ENCODE measurements around the gene KCTD6. TPM values are rescaled to one million over a fixed set of nuclear protein-coding genes. Genes with fewer than 3 reads are reported as not detected.

The KCTD6 gene
- polyA plus RNA-seq (4.9 to 7.6 TPM (median 5.3 TPM) in 3 replicates), polyA minus RNA-seq (1.2 to 4.5 TPM (median 3.0 TPM) in 3 replicates)
- 2.2 TPM for polyA plus RNA-seq (2011; ENCODE audit: low read depth)
- 3.6 and 5.6 TPM in 2 replicates for polyA plus RNA-seq (2011; cell fraction: cytosol; rRNA removed)
- polyA plus RNA-seq (2011; cell fraction: nucleus; rRNA removed) = 6.2 and 8.2 TPM in 2 replicates
- 2.8 and 3.6 TPM in 2 replicates for polyA plus RNA-seq (2012; ENCODE audit: low replicate concordance)
- 2.1 TPM for polyA minus RNA-seq (2011; cell fraction: cytosol; rRNA and poly(A)+ RNA removed)
- polyA minus RNA-seq (2011; cell fraction: nucleus; rRNA and poly(A)+ RNA removed) = 1.6 and 1.8 TPM in 2 replicates

DNA sequence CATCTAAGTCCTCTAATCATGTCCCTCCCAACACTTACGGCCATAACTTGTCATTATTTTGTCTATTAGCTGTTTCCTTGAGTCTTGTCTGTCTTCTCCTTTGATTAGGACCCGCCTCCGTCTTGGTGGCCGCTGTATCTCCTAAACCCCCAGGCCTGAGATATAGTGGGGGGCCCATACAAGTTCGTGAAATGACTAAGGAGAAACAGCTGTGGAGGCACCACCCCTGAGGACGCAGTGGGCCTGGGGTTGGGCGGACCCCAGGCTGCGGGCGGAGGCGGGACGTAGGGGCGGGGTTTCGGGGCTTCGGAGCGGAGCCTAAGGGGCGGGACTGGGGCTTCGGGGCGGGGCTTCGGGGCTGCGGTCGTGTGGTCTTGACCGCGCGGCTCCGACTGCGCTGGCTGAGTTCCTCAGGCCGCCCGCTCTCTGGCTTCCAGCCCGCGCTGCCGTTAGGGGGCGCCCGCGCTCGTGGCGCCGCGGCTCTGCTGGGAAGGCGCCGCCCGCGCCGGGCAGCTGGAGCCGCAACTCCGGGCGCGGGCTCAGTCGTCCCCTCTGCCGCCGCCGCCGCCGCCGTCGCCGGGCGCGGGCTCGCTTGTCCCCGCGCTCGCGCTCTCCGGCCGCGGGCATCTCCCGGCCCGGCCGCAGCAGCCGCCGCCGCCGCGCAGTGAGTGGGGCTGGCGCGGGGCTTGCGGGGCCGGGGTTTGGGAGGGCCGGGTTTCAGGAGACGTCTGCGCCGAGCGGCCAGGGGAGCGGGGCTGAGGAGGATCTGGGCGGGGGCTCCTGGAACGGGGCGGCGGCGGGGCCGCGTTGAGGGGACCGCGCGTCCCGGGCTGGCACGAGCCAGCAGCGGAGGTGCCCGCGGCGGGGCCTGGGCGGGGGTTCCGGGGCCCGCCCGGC is at the start of gene KCTD6:
Gene KCTD6 (plus strand): TSS at position 591 of the 897 bp plus-strand sequence. CDS start 6,660 bp downstream, outside the sequence.
- Histone ChIP-seq H2AFZ (ENCODE audit: control insufficient read depth, low read length) (peak within 1 kb of the TSS; percentile 39), H3K9me1 (ENCODE audit: control insufficient read depth, extremely low read depth, insufficient read depth, low read length) (no peaks in the 10 kb centered on the region), H3K4me2 (ENCODE audit: control insufficient read depth, extremely low read depth, insufficient read depth, low read depth, low read length) (peak within 1 kb of the TSS; percentile 87), H3K36me3 (ENCODE audit: control insufficient read depth in 2 of 2, extremely low read depth in 1 of 2, insufficient read depth in 2 of 2, low read length in 2 of 2) (no peaks in the 10 kb centered on the region), H3K9ac (ENCODE audit: control insufficient read depth, extremely low read depth, insufficient read depth, low read length) (peak within 1 kb of the TSS; percentile 56), H3K27me3 (ENCODE audit: control insufficient read depth, extremely low read depth, insufficient read depth, low read length) (peaks cover 8% of the 10 kb centered on the region), H3K4me1 (ENCODE audit: control insufficient read depth, extremely low read depth, insufficient read depth, low read length) (peaks cover 24% of the 10 kb centered on the region), H4K20me1 (ENCODE audit: control insufficient read depth, extremely low read depth, insufficient read depth, low read length) (no peaks in the 10 kb centered on the region), H3K79me2 (ENCODE audit: control insufficient read depth, insufficient read depth, low read length) (no peaks in the 10 kb centered on the region), H3K4me3 (ENCODE audit: control insufficient read depth in 2 of 3, extremely low read depth in 1 of 3, insufficient read depth in 2 of 3, low read depth in 1 of 3, low read length in 3 of 3) (peak within 1 kb of the TSS; percentile 58 to 73 (median 64)), H3K9me3 (ENCODE audit: control insufficient read depth, low read depth, low read length) (no peaks in the 10 kb centered on the region), H3K27ac (ENCODE audit: control insufficient read depth, insufficient read depth, low read length) (no peak within 1 kb of the TSS)
- TF ChIP-seq CTCF (optimal IDR thresholded peaks at IDR 0.05 in 1 of 3, IDR thresholded peaks at IDR 0.05 in 1 of 3, conservative IDR thresholded peaks at IDR 0.05 in 1 of 3; ENCODE audit: extremely low read depth in 1 of 3, insufficient read depth in 2 of 3, low read length in 3 of 3) (peak in 2 of 3 experiments; percentile 75 to 84), EZH2 (IDR thresholded peaks at IDR 0.05; ENCODE audit: low read length) (no peak)
- FAIRE-seq = no peak
- dilution Hi-C loops (cut with MboI; ENCODE audit: extremely low pct_ligation_motif_present, low sequenced_read_pairs) = no loop called here
- peak; percentile 21 for DNase-seq (ENCODE audit: low read depth, low spot score)

GRCh38 chr3:58452176-58452575 is 39.7 kb upstream of the KCTD6 start:
- Histone ChIP-seq H3K9me3 (ENCODE audit: control insufficient read depth, low read depth, low read length) (no peaks in the 10 kb centered on the region), H3K79me2 (ENCODE audit: control insufficient read depth, insufficient read depth, low read length) (no peaks in the 10 kb centered on the region), H3K27ac (ENCODE audit: control insufficient read depth, insufficient read depth, low read length) (no peak overlapping the region), H3K9me1 (ENCODE audit: control insufficient read depth, extremely low read depth, insufficient read depth, low read length) (no peaks in the 10 kb centered on the region), H4K20me1 (ENCODE audit: control insufficient read depth, extremely low read depth, insufficient read depth, low read length) (no peaks in the 10 kb centered on the region), H3K9ac (ENCODE audit: control insufficient read depth, extremely low read depth, insufficient read depth, low read length) (no peak overlapping the region), H3K4me3 (ENCODE audit: control insufficient read depth in 2 of 3, extremely low read depth in 1 of 3, insufficient read depth in 2 of 3, low read depth in 1 of 3, low read length in 3 of 3) (no peak overlapping the region), H3K4me2 (ENCODE audit: control insufficient read depth, extremely low read depth, insufficient read depth, low read depth, low read length) (no peak overlapping the region), H3K36me3 (ENCODE audit: control insufficient read depth in 2 of 2, extremely low read depth in 1 of 2, insufficient read depth in 2 of 2, low read length in 2 of 2) (no peaks in the 10 kb centered on the region), H2AFZ (ENCODE audit: control insufficient read depth, low read length) (no peak overlapping the region), H3K27me3 (ENCODE audit: control insufficient read depth, extremely low read depth, insufficient read depth, low read length) (no peaks in the 10 kb centered on the region), H3K4me1 (ENCODE audit: control insufficient read depth, extremely low read depth, insufficient read depth, low read length) (no peaks in the 10 kb centered on the region)
- dilution Hi-C loops (cut with MboI; ENCODE audit: extremely low pct_ligation_motif_present, low sequenced_read_pairs) = no loop called here
- no peak for DNase-seq (ENCODE audit: low read depth, low spot score)
- no peak for TF ChIP-seq CTCF (optimal IDR thresholded peaks at IDR 0.05 in 1 of 3, IDR thresholded peaks at IDR 0.05 in 1 of 3, conservative IDR thresholded peaks at IDR 0.05 in 1 of 3; ENCODE audit: extremely low read depth in 1 of 3, insufficient read depth in 2 of 3, low read length in 3 of 3)
- TF ChIP-seq EZH2 (IDR thresholded peaks at IDR 0.05; ENCODE audit: low read length) = no peak
- FAIRE-seq = no peak

All from keratinocyte (primary cell).